ENCODE data around the gene TNNI2. TPM values are rescaled to one million over a fixed set of nuclear protein-coding genes. Genes with fewer than 3 reads are reported as not detected.

Gene TNNI2
- total RNA-seq, 2 donors from 2014 or later: not detected

DNA sequence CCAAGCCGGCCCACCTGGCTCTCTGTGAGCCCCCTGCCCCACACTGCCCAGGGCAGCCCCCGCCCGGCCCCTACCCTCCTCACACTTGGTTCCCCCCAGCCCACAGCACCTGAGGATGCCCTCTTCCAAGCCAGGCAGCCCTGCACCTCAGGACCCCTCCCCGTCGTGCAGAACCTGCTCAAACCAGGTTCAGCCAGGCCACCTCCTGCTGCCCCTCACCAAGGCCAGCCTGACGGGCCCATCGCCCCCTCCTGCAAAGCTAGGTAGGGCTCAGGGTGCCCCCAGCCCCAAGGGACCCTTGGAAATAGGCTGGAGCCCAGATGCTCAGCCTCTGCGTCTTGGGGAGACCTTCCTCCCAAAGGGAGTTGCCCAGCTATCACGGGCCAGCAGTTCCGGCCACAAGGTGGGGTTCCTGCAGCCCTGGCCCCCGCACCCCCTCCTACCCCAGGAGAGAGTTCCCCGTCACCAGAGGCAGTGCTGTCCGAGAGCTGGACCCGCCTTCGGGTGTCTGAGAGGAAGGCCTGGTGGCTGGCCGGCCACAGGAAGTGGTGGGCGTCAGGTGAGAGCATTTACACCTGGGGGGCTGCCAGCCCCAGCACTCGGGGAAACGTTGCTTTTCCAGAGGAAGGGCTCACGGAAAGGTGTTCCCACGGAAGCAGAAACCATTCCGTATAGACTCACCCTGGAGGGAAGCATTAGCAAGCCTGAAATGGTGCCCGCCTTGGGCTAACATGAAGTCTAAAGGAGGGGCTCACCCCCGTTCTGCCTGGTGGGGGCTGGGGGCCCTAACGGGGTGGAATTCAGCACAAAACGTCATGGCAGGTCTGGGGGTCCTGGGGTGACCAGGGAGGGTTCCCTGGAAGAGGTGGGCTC lies 7.2 kb upstream of the TNNI2 start:
- no peaks in the 10 kb centered on the region for H3K4me1 Mint-ChIP-seq
- no peak overlapping the region for H3K4me3 ChIP-seq (ENCODE audit: low read length)
- H3K4me3 Mint-ChIP-seq: peak overlapping the region; percentile 30
- no peaks in the 10 kb centered on the region for H3K9me3 ChIP-seq (ENCODE audit: control insufficient read depth, low read length)
- TF ChIP-seq, protein P1, sequence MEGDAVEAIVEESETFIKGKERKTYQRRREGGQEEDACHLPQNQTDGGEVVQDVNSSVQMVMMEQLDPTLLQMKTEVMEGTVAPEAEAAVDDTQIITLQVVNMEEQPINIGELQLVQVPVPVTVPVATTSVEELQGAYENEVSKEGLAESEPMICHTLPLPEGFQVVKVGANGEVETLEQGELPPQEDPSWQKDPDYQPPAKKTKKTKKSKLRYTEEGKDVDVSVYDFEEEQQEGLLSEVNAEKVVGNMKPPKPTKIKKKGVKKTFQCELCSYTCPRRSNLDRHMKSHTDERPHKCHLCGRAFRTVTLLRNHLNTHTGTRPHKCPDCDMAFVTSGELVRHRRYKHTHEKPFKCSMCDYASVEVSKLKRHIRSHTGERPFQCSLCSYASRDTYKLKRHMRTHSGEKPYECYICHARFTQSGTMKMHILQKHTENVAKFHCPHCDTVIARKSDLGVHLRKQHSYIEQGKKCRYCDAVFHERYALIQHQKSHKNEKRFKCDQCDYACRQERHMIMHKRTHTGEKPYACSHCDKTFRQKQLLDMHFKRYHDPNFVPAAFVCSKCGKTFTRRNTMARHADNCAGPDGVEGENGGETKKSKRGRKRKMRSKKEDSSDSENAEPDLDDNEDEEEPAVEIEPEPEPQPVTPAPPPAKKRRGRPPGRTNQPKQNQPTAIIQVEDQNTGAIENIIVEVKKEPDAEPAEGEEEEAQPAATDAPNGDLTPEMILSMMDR (conservative IDR thresholded peaks at IDR 0.05): no peak
- peaks cover 41% of the 10 kb centered on the region for H3K27me3 Mint-ChIP-seq (ENCODE audit: insufficient read depth)
- H3K9ac ChIP-seq (ENCODE audit: extremely low read depth, low read length, poor library complexity, severe bottlenecking): no peak overlapping the region
- WGBS, 2 experiments (ENCODE audit: insufficient coverage in 1 of 2, insufficient read length in 1 of 2): 74 to 76% methylated on average over 5 to 26 of the region's 26 CpGs
- no peak overlapping the region for H3K27ac Mint-ChIP-seq
- no peaks in the 10 kb centered on the region for H3K36me3 Mint-ChIP-seq (ENCODE audit: low read depth)
- DNase-seq: peak; percentile 36
- no peaks in the 10 kb centered on the region for H3K9me3 Mint-ChIP-seq
- no peaks in the 10 kb centered on the region for H3K36me3 ChIP-seq (ENCODE audit: control insufficient read depth, insufficient read depth, low read length)
- H3K27ac ChIP-seq (ENCODE audit: low read depth, low read length): no peak overlapping the region
- H3K4me1 ChIP-seq (ENCODE audit: control insufficient read depth, insufficient read depth, low read length): no peaks in the 10 kb centered on the region
- H3K27me3 ChIP-seq (ENCODE audit: control insufficient read depth, insufficient read depth, low read length, poor library complexity, severe bottlenecking): peaks cover 47% of the 10 kb centered on the region

DNA sequence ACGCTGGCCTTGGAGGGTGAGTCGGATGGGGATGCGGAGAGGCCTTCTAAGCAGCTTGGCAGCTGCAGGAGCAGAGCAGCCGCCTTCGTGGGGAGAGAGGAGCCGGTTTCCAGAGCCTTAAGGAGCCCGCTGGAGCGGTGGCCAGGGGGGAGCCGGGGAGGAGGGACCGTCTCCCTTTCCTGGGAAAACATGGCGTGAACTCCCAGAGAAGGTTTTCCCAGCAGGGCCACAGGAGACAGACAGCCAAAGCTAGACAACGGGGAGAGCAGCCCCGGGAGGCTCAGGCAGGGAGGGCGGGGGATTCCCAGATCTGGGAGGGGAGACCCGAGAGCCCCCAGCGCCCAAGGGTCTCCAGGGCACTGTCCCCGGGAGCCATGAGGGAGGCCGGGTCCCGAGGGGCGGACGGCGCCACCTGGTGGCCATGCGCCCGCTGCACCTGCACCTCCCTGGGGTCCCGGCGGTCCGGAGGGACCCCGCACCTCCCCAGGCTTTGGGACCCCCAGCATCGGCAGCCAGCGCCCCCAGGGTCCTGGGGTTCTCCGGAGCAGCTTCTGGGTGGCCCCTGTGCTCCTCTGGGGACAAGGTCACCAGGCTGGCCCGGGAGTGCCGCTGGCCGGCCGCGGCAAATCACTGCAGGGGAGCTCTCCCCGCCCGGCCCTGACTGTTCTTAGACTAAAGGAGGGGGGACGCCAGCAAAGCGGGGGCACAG lies 6.4 kb upstream of the TNNI2 start:
- Mint-ChIP-seq H3K27me3 (ENCODE audit: insufficient read depth) (peaks cover 39% of the 10 kb centered on the region), H3K27ac (no peak overlapping the region), H3K36me3 (ENCODE audit: low read depth) (no peaks in the 10 kb centered on the region), H3K9me3 (no peaks in the 10 kb centered on the region), H3K4me1 (no peaks in the 10 kb centered on the region), H3K4me3 (peak overlapping the region; percentile 32)
- H3K9ac ChIP-seq (ENCODE audit: extremely low read depth, low read length, poor library complexity, severe bottlenecking): no peak overlapping the region
- H3K4me1 ChIP-seq (ENCODE audit: control insufficient read depth, insufficient read depth, low read length): no peaks in the 10 kb centered on the region
- no peaks in the 10 kb centered on the region for H3K36me3 ChIP-seq (ENCODE audit: control insufficient read depth, insufficient read depth, low read length)
- DNase-seq: peak; percentile 88
- WGBS, 2 experiments (ENCODE audit: insufficient coverage in 1 of 2, insufficient read length in 1 of 2): 18% methylated on average over 12 to 40 of the region's 40 CpGs
- H3K27ac ChIP-seq (ENCODE audit: low read depth, low read length): no peak overlapping the region
- no peak overlapping the region for H3K4me3 ChIP-seq (ENCODE audit: low read length)
- peaks cover 47% of the 10 kb centered on the region for H3K27me3 ChIP-seq (ENCODE audit: control insufficient read depth, insufficient read depth, low read length, poor library complexity, severe bottlenecking)
- no peaks in the 10 kb centered on the region for H3K9me3 ChIP-seq (ENCODE audit: control insufficient read depth, low read length)
- TF ChIP-seq, protein P1 (conservative IDR thresholded peaks at IDR 0.05): peak; percentile 99

DNA sequence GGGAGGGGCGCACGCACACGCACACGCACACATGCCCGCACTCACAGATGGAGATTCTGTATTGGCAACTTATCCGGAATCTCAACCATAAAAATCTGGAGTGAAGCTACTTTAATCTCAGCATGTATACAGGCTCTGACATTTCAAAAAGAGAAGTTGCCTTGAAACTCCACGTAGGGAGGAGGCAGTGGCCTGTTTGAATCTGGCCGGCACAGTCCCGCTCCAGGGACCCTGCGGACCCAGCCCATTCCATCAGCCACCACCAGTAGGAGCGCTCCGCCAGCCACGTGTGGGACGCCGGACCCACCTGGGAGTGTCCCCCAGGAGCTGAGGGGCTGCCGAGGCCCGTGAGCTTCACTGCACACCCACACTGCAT lies 5.9 kb upstream of the TNNI2 start:
- H3K9ac ChIP-seq (ENCODE audit: extremely low read depth, low read length, poor library complexity, severe bottlenecking): no peak overlapping the region
- H3K9me3 Mint-ChIP-seq: no peaks in the 10 kb centered on the region
- no peaks in the 10 kb centered on the region for H3K36me3 Mint-ChIP-seq (ENCODE audit: low read depth)
- WGBS, 2 experiments (ENCODE audit: insufficient coverage in 1 of 2, insufficient read length in 1 of 2): 42 to 55% methylated on average over 8 to 17 of the region's 17 CpGs
- H3K4me3 ChIP-seq (ENCODE audit: low read length): no peak overlapping the region
- no peaks in the 10 kb centered on the region for H3K4me1 ChIP-seq (ENCODE audit: control insufficient read depth, insufficient read depth, low read length)
- no peaks in the 10 kb centered on the region for H3K36me3 ChIP-seq (ENCODE audit: control insufficient read depth, insufficient read depth, low read length)
- peaks cover 46% of the 10 kb centered on the region for H3K27me3 ChIP-seq (ENCODE audit: control insufficient read depth, insufficient read depth, low read length, poor library complexity, severe bottlenecking)
- H3K27me3 Mint-ChIP-seq (ENCODE audit: insufficient read depth): peaks cover 35% of the 10 kb centered on the region
- DNase-seq: peak; percentile 66
- no peak overlapping the region for H3K27ac ChIP-seq (ENCODE audit: low read depth, low read length)
- H3K9me3 ChIP-seq (ENCODE audit: control insufficient read depth, low read length): no peaks in the 10 kb centered on the region
- H3K4me1 Mint-ChIP-seq: no peaks in the 10 kb centered on the region
- TF ChIP-seq, protein P1 (conservative IDR thresholded peaks at IDR 0.05): no peak
- H3K27ac Mint-ChIP-seq: no peak overlapping the region
- H3K4me3 Mint-ChIP-seq: peak overlapping the region; percentile 32

Data from endodermal cell (in vitro differentiated cells).